Measurements from ENCODE around the gene ADCY10. TPM values are rescaled to one million over a fixed set of nuclear protein-coding genes. Genes with fewer than 3 reads are reported as not detected.

ADCY10 gene
- total RNA-seq, result 0.10 and 0.94 TPM in 2 replicates
- long read RNA-seq, result 0 reads

DNA sequence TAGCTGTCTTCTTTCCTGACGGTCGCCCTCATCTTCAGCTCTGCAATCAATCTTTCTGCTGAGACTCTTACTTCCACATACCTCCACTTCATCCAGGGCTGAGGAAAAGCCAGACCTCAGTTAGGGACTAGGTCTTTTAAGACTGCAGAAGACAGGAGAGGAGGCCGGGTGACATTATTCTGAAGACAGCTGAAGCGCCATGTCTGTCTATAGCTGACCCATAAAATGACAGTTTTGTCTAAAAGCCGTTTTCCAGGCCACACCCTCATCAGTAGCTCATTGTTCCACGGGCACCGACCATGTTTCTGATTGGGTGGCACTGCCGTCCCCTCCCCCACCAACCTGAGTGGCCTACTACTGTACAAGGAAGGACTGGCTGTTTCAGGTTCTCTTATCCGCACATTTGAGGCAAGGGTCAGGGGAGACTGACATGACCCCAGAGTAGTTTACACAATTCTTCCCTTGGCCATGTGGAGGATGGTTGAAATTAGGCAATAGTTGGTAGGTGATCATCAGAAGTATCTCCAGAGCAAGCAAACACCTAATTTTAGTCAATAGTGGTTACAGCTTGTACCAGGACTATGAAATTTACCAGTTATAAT is at the start of gene ADCY10:
TSS of gene ADCY10 (minus strand) at position 240 of the 602 bp plus-strand sequence. CDS start 8,994 bp downstream, outside the sequence.
- peaks cover 6% of the 10 kb centered on the region for H3K9me3 Mint-ChIP-seq (ENCODE audit: unreplicated experiment)
- peaks cover 29% of the 10 kb centered on the region for H3K36me3 Mint-ChIP-seq (ENCODE audit: unreplicated experiment)
- no peak within 1 kb of the TSS for H3K4me3 Mint-ChIP-seq (ENCODE audit: unreplicated experiment)
- TF ChIP-seq CTCF (IDR thresholded peaks at IDR 0.05), result no peak
- DNase-seq (ENCODE audit: extremely low spot score, unreplicated experiment), result no peak
- peaks cover 12% of the 10 kb centered on the region for H3K4me1 Mint-ChIP-seq (ENCODE audit: unreplicated experiment)
- no peaks in the 10 kb centered on the region for H3K27me3 Mint-ChIP-seq (ENCODE audit: unreplicated experiment)
- no peak within 1 kb of the TSS for H3K27ac Mint-ChIP-seq (ENCODE audit: unreplicated experiment)

- no peak for DNase-seq (ENCODE audit: extremely low spot score, unreplicated experiment)
- Mint-ChIP-seq H3K27me3 (ENCODE audit: unreplicated experiment) (no peaks in the 10 kb centered on the region), H3K4me3 (ENCODE audit: unreplicated experiment) (no peak overlapping the region), H3K4me1 (ENCODE audit: unreplicated experiment) (peaks cover 4% of the 10 kb centered on the region), H3K27ac (ENCODE audit: unreplicated experiment) (no peak overlapping the region), H3K9me3 (ENCODE audit: unreplicated experiment) (peaks cover 9% of the 10 kb centered on the region), H3K36me3 (ENCODE audit: unreplicated experiment) (peaks cover 43% of the 10 kb centered on the region)
- TF ChIP-seq CTCF (IDR thresholded peaks at IDR 0.05), result no peak
These were observed 43.8 kb upstream of the ADCY10 start for GRCh38 chr1:167957710-167958109.

DNA sequence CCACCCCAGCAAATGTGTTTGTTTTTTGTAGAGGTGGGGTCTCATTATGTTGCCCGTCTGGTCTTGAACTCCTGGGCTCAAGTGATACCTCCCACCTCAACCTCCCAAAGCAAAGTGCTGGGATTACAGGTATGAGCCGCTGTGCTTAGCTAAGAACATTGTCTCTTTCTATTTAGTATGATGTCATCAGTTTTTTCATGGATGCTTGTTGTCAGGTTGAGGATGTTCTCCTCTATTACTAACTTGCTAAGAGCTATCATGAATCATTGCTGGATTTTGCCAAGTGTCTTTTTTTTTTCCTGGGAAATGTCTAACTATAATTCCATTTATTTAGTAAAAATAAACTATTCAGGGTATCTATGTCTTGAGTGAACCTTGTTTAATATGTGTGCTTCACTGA is 42.0 kb upstream of the ADCY10 start:
- H3K27me3 Mint-ChIP-seq (ENCODE audit: unreplicated experiment), result no peaks in the 10 kb centered on the region
- peaks cover 1% of the 10 kb centered on the region for H3K4me1 Mint-ChIP-seq (ENCODE audit: unreplicated experiment)
- peaks cover 9% of the 10 kb centered on the region for H3K9me3 Mint-ChIP-seq (ENCODE audit: unreplicated experiment)
- DNase-seq (ENCODE audit: extremely low spot score, unreplicated experiment), result no peak
- no peak overlapping the region for H3K4me3 Mint-ChIP-seq (ENCODE audit: unreplicated experiment)
- peaks cover 43% of the 10 kb centered on the region for H3K36me3 Mint-ChIP-seq (ENCODE audit: unreplicated experiment)
- no peak for TF ChIP-seq CTCF (IDR thresholded peaks at IDR 0.05)
- H3K27ac Mint-ChIP-seq (ENCODE audit: unreplicated experiment), result no peak overlapping the region

GRCh38 chr1:167950569-167950968 is 36.6 kb upstream of the ADCY10 start:
- no peaks in the 10 kb centered on the region for H3K27me3 Mint-ChIP-seq (ENCODE audit: unreplicated experiment)
- H3K4me1 Mint-ChIP-seq (ENCODE audit: unreplicated experiment), result peaks cover 25% of the 10 kb centered on the region
- H3K9me3 Mint-ChIP-seq (ENCODE audit: unreplicated experiment), result no peaks in the 10 kb centered on the region
- H3K4me3 Mint-ChIP-seq (ENCODE audit: unreplicated experiment), result no peak overlapping the region
- no peak overlapping the region for H3K27ac Mint-ChIP-seq (ENCODE audit: unreplicated experiment)
- H3K36me3 Mint-ChIP-seq (ENCODE audit: unreplicated experiment), result peaks cover 27% of the 10 kb centered on the region
- TF ChIP-seq CTCF (IDR thresholded peaks at IDR 0.05), result no peak
- no peak for DNase-seq (ENCODE audit: extremely low spot score, unreplicated experiment)

DNA sequence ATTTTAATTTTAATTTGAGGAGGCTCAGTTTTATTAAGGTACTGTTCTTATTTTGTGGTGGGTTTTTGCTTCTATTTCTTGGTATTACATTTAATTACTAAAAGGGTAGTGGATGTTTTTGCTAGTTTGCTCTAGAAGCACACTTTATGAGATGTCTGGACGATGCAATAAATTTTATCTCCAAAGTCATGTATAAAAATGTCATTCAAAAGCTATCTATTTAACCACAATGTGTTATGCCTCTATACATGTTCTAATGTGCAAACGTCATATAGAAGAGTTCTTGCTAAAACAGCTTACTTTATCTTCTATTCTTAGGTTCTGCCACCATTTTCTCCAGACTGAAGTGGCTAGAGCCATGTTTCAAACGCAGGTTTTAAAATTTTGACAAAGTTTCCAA is 35.9 kb upstream of the ADCY10 start:
- DNase-seq (ENCODE audit: extremely low spot score, unreplicated experiment), result no peak
- no peak for TF ChIP-seq CTCF (IDR thresholded peaks at IDR 0.05)
- Mint-ChIP-seq H3K9me3 (ENCODE audit: unreplicated experiment) (no peaks in the 10 kb centered on the region), H3K27me3 (ENCODE audit: unreplicated experiment) (no peaks in the 10 kb centered on the region), H3K36me3 (ENCODE audit: unreplicated experiment) (peaks cover 19% of the 10 kb centered on the region), H3K27ac (ENCODE audit: unreplicated experiment) (no peak overlapping the region), H3K4me3 (ENCODE audit: unreplicated experiment) (no peak overlapping the region), H3K4me1 (ENCODE audit: unreplicated experiment) (peaks cover 25% of the 10 kb centered on the region)

All from osteocyte (in vitro differentiated cells).